ENCODE measurements around the gene WWOX.

DNA sequence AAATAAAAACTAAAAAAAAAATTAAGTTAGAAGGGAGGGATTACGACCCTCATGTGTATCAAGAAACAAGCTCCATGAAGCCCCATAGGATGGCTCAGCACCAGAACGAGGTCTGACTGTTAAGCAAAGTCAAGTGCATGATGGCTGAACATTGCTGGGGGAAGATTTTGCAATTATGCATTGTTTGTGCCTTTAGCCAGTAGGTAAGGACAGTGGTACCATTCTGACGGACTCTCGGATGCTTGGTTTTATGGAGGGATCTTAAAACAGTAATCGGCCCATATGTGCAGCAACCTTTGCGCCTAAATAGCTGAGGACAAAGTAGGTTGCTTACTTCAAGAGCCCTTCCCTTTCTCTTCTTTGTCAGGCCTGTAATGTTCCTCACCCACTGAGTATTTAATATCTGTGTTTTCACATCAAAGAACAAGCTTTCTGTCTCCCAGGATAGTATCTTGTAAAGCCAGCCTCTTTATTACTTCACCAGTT lies 186.0 kb downstream of the WWOX start:
- TF ChIP-seq, protein P1, sequence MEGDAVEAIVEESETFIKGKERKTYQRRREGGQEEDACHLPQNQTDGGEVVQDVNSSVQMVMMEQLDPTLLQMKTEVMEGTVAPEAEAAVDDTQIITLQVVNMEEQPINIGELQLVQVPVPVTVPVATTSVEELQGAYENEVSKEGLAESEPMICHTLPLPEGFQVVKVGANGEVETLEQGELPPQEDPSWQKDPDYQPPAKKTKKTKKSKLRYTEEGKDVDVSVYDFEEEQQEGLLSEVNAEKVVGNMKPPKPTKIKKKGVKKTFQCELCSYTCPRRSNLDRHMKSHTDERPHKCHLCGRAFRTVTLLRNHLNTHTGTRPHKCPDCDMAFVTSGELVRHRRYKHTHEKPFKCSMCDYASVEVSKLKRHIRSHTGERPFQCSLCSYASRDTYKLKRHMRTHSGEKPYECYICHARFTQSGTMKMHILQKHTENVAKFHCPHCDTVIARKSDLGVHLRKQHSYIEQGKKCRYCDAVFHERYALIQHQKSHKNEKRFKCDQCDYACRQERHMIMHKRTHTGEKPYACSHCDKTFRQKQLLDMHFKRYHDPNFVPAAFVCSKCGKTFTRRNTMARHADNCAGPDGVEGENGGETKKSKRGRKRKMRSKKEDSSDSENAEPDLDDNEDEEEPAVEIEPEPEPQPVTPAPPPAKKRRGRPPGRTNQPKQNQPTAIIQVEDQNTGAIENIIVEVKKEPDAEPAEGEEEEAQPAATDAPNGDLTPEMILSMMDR (IDR thresholded peaks at IDR 0.05; ENCODE audit: insufficient read depth, low read depth, low read length): no peak
- no peak for TF ChIP-seq EZH2 (IDR thresholded peaks at IDR 0.05; ENCODE audit: insufficient read depth, low read length)
